Measurements from ENCODE around the gene SFPQ.

SFPQ gene

DNA sequence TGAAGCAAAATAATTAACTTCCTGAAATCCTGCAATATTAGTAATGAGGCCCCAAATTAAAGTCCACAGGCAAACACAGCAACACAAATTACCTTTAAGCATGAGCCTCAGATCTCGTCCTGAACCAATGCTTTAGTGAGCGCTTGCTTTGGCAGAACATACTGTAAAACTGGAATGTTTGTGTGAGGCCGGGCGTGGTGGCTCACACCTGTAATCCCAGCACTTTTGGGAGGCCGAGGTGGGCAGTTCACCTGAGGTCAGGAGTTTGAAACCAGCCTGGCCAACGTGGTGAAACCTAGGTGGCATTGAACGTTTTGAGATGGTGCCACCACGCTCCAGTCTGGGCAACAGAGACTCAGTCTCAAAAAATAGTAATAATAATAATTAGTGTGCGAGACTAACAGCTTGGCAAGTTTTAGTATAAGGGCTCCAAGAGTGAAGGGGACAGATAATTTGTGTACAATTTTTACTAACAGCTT, 17.8 kb downstream of the SFPQ start:
- TF ChIP-seq TAF1 (IDR thresholded peaks at IDR 0.05; ENCODE audit: low read depth) (no peak), USF1 (IDR thresholded peaks at IDR 0.05) (no peak), CREB1 (IDR thresholded peaks at IDR 0.05; ENCODE audit: low read depth) (no peak), EGR1 (IDR thresholded peaks at IDR 0.05) (no peak), EP300 (IDR thresholded peaks at IDR 0.05; ENCODE audit: borderline replicate concordance) (no peak), FOXM1 (IDR thresholded peaks at IDR 0.05; ENCODE audit: borderline replicate concordance, low read depth) (no peak), NFIC (IDR thresholded peaks at IDR 0.05) (no peak), RAD21 (IDR thresholded peaks at IDR 0.05; ENCODE audit: low read depth) (no peak), CEBPB (IDR thresholded peaks at IDR 0.05) (no peak), TCF12 (IDR thresholded peaks at IDR 0.05; ENCODE audit: low read depth) (no peak)
- TF ChIP-seq, protein P1, sequence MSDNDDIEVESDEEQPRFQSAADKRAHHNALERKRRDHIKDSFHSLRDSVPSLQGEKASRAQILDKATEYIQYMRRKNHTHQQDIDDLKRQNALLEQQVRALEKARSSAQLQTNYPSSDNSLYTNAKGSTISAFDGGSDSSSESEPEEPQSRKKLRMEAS (IDR thresholded peaks at IDR 0.05): no peak

GRCh38 chr1:35173909-35174540, 18.9 kb downstream of the SFPQ start:
- TF ChIP-seq USF1 (IDR thresholded peaks at IDR 0.05): no peak
- no peak for TF ChIP-seq TAF1 (IDR thresholded peaks at IDR 0.05; ENCODE audit: low read depth)
- TF ChIP-seq CEBPB (IDR thresholded peaks at IDR 0.05): no peak
- TF ChIP-seq CREB1 (IDR thresholded peaks at IDR 0.05; ENCODE audit: low read depth): no peak
- no peak for TF ChIP-seq YY1 (IDR thresholded peaks at IDR 0.05; ENCODE audit: low read depth)
- TF ChIP-seq EGR1 (IDR thresholded peaks at IDR 0.05): no peak
- TF ChIP-seq TEAD4 (IDR thresholded peaks at IDR 0.05): no peak
- no peak for TF ChIP-seq FOXM1 (IDR thresholded peaks at IDR 0.05; ENCODE audit: borderline replicate concordance, low read depth)
- TF ChIP-seq ZBTB7A (IDR thresholded peaks at IDR 0.05; ENCODE audit: low read depth): no peak
- no peak for TF ChIP-seq NFIC (IDR thresholded peaks at IDR 0.05)
- no peak for TF ChIP-seq TCF12 (IDR thresholded peaks at IDR 0.05; ENCODE audit: low read depth)

DNA sequence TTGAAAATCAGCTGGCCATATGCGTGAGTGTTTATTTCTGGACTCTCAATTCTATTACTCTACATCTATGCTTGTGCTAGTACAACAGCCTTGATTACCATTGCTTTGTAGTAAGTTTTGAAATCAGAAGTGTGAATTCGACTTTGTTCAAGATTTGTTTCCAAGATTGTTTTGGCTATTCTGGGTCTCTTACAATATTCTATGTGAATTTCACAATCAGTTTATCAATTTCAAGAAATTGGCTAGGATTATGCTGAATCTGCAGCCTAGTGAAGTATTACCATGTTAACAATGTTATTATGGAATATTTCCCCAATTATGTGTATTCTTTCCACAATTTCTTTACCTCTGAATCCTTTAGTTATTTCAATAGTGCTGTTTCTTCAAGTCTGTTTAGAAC, 19.5 kb downstream of the SFPQ start:
- TF ChIP-seq FOXM1 (IDR thresholded peaks at IDR 0.05; ENCODE audit: borderline replicate concordance, low read depth): no peak
- TF ChIP-seq RAD21 (IDR thresholded peaks at IDR 0.05; ENCODE audit: low read depth): no peak
- TF ChIP-seq CEBPB (IDR thresholded peaks at IDR 0.05): no peak
- no peak for TF ChIP-seq NFIC (IDR thresholded peaks at IDR 0.05)
- TF ChIP-seq YY1 (IDR thresholded peaks at IDR 0.05; ENCODE audit: low read depth): no peak

- 0 out of 2 replicates have a peak, but pooled peaks have one; percentile 3 for TF ChIP-seq NFIC (IDR thresholded peaks at IDR 0.05)
- TF ChIP-seq TAF1 (IDR thresholded peaks at IDR 0.05; ENCODE audit: low read depth): no peak
Measured at GRCh38 chr1:35172022-35172421, 20.9 kb downstream of the SFPQ start.

- TF ChIP-seq NFIC (IDR thresholded peaks at IDR 0.05) (peak; percentile 41), TEAD4 (IDR thresholded peaks at IDR 0.05) (no peak)
Measured at GRCh38 chr1:35171579-35171978, 21.4 kb downstream of the SFPQ start.

DNA sequence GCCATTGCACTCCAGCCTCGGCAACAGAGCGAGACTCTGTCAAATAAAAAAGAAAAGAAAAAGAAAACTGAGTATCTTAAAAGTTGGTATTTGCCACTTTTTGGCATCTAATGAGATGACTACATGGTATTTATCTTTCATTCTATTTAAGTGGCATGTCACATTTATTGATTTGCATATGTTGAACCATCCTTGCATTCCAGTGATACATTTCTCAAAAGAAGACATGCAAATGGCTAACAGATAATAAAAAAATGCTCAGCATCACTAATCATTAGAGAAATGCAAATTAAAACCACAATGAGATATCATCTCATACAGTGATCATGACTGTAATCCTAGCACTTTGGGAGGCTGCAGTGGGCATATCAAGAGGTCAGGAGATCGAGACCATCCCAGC, 28.1 kb downstream of the SFPQ start:
- no peak for TF ChIP-seq FOXM1 (IDR thresholded peaks at IDR 0.05; ENCODE audit: borderline replicate concordance, low read depth)
- TF ChIP-seq CEBPB (IDR thresholded peaks at IDR 0.05): no peak
- no peak for TF ChIP-seq ZBTB7A (IDR thresholded peaks at IDR 0.05; ENCODE audit: low read depth)
- TF ChIP-seq RAD21 (IDR thresholded peaks at IDR 0.05; ENCODE audit: low read depth): no peak
- no peak for TF ChIP-seq TCF12 (IDR thresholded peaks at IDR 0.05; ENCODE audit: low read depth)
- no peak for TF ChIP-seq TAF1 (IDR thresholded peaks at IDR 0.05; ENCODE audit: low read depth)
- no peak for TF ChIP-seq USF1 (IDR thresholded peaks at IDR 0.05)
- no peak for TF ChIP-seq TEAD4 (IDR thresholded peaks at IDR 0.05)
- no peak for TF ChIP-seq EP300 (IDR thresholded peaks at IDR 0.05; ENCODE audit: borderline replicate concordance)
- TF ChIP-seq YY1 (IDR thresholded peaks at IDR 0.05; ENCODE audit: low read depth): no peak

GRCh38 chr1:35151220-35151619, 41.7 kb downstream of the SFPQ start:
- TF ChIP-seq YY1 (IDR thresholded peaks at IDR 0.05; ENCODE audit: low read depth) (no peak), CEBPB (IDR thresholded peaks at IDR 0.05) (no peak), ZBTB7A (IDR thresholded peaks at IDR 0.05; ENCODE audit: low read depth) (no peak), TCF12 (IDR thresholded peaks at IDR 0.05; ENCODE audit: low read depth) (no peak), TEAD4 (IDR thresholded peaks at IDR 0.05) (no peak), USF1 (IDR thresholded peaks at IDR 0.05) (no peak)

GRCh38 chr1:35143737-35144508, 49.0 kb downstream of the SFPQ start:
- TF ChIP-seq TAF1 (IDR thresholded peaks at IDR 0.05; ENCODE audit: low read depth): no peak
- TF ChIP-seq USF1 (IDR thresholded peaks at IDR 0.05): no peak
- TF ChIP-seq YY1 (IDR thresholded peaks at IDR 0.05; ENCODE audit: low read depth): no peak
- TF ChIP-seq CEBPB (IDR thresholded peaks at IDR 0.05): no peak
- no peak for TF ChIP-seq RAD21 (IDR thresholded peaks at IDR 0.05; ENCODE audit: low read depth)
- no peak for TF ChIP-seq TEAD4 (IDR thresholded peaks at IDR 0.05)
- TF ChIP-seq NFIC (IDR thresholded peaks at IDR 0.05): no peak
- TF ChIP-seq TCF12 (IDR thresholded peaks at IDR 0.05; ENCODE audit: low read depth): no peak
- TF ChIP-seq EP300 (IDR thresholded peaks at IDR 0.05; ENCODE audit: borderline replicate concordance): no peak
- TF ChIP-seq EGR1 (IDR thresholded peaks at IDR 0.05): no peak
- TF ChIP-seq, protein P1 (IDR thresholded peaks at IDR 0.05): no peak
- TF ChIP-seq ZBTB7A (IDR thresholded peaks at IDR 0.05; ENCODE audit: low read depth): no peak
- TF ChIP-seq, protein P2, sequence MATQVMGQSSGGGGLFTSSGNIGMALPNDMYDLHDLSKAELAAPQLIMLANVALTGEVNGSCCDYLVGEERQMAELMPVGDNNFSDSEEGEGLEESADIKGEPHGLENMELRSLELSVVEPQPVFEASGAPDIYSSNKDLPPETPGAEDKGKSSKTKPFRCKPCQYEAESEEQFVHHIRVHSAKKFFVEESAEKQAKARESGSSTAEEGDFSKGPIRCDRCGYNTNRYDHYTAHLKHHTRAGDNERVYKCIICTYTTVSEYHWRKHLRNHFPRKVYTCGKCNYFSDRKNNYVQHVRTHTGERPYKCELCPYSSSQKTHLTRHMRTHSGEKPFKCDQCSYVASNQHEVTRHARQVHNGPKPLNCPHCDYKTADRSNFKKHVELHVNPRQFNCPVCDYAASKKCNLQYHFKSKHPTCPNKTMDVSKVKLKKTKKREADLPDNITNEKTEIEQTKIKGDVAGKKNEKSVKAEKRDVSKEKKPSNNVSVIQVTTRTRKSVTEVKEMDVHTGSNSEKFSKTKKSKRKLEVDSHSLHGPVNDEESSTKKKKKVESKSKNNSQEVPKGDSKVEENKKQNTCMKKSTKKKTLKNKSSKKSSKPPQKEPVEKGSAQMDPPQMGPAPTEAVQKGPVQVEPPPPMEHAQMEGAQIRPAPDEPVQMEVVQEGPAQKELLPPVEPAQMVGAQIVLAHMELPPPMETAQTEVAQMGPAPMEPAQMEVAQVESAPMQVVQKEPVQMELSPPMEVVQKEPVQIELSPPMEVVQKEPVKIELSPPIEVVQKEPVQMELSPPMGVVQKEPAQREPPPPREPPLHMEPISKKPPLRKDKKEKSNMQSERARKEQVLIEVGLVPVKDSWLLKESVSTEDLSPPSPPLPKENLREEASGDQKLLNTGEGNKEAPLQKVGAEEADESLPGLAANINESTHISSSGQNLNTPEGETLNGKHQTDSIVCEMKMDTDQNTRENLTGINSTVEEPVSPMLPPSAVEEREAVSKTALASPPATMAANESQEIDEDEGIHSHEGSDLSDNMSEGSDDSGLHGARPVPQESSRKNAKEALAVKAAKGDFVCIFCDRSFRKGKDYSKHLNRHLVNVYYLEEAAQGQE (IDR thresholded peaks at IDR 0.05; ENCODE audit: low read depth): no peak
- no peak for TF ChIP-seq CREB1 (IDR thresholded peaks at IDR 0.05; ENCODE audit: low read depth)
- TF ChIP-seq FOXM1 (IDR thresholded peaks at IDR 0.05; ENCODE audit: borderline replicate concordance, low read depth): no peak

Data from Ishikawa (cell line).